GM19324 (cell line): ENCODE data around the gene EVA1A.

ENCODE experiments used
- ATAC-seq: cut with Tn5 transposase; IDR thresholded peaks from one replicate; pipeline ENCODE4 v1.9.1; 2021; ENCODE audit warnings: mild to moderate bottlenecking, moderate library complexity; ENCODE audit not compliant: unreplicated experiment, low FRiP score

The EVA1A gene

GRCh38 chr2:75564026-75564688 lies 3.4 kb upstream of the EVA1A start:
- ATAC-seq, result no peak

- ATAC-seq, result no peak
Measured at GRCh38 chr2:75563591-75563990, 2.9 kb upstream of the EVA1A start.

GRCh38 chr2:75562513-75562864 lies 1.8 kb upstream of the EVA1A start:
- ATAC-seq, result no peak

DNA sequence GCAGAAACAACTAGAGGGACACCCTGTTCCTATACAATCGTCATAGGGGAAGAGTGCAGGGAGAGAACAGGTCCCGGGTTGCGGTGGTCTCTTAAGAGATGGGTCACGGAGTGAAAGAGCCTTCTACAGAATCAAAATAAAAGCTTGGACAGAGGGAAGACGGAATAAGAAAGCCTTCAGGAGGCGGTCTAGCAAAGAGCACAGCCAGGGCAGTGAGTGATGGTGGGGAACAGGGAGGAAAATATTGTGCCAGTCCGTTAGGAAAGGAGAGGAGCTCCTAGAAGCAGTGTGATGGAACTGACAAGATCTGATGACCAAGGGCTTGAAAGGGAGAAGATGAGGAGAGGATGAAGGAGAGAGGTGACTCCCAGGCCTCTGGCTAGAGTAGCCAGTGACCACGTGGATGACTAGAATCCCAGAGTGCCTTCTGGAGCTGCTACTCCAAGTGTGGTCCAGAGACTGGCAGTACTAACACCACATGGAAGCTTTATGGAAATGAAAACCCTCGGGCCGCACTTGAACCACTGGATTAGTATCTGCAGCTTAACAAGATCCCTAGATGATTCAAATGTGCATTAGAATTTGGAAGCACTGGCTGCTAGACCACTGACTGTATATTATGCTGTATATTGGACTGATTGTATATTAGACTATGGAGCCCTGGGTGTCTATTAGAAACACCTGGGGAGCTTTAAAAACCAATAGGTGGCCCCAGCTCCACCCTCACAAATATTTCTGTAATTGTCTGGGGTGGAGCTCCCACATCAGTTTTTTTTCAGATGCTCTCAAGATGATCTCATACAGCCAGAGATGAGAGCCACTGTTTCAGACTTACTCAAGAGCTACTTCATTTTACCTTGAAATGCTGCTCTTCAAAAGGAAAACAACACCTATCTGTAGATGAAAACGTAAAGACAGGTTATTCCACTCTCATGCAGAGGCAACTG lies 1.1 kb upstream of the EVA1A start:
- ATAC-seq, result no peak

DNA sequence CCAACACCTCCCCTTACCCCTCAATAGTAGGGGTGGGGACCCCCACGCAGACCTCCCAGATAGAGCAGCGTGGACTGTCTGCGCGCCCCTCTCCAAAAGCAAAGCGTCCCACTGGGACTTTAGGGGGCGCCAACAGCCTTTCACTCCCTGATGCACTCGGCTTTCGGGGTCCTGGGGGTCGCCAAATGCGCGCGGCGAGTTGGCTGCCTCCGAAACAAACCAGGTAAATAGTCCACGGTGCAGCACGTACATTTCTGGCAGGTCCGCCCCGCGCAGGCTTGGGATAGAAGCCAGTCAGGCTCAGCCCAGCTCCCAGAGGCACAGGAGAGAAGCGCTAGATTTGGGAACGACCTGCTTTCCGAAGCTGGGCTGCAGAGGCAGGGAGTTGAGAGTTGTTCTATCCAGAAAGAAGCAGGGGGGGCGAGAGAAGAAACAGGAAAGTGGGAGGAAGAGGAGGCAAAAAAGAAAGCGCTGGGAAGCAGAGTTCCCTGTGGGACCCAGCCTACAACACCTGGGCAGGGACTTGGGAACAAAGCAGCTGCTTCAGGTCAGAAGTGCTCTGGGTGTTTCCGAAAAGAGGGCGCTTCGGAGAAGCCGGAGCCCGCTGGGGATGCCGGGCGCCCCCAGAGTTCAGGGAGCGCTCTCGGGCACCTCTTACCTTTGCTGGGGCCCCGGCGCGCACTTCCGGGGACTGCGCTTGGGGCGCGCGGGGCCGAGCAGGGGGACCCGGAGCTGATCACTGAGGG lies 544 bp downstream of the EVA1A start:
- ATAC-seq, result no peak

- ATAC-seq, result no peak
Measured at GRCh38 chr2:75559680-75560021, 1.1 kb downstream of the EVA1A start.

DNA sequence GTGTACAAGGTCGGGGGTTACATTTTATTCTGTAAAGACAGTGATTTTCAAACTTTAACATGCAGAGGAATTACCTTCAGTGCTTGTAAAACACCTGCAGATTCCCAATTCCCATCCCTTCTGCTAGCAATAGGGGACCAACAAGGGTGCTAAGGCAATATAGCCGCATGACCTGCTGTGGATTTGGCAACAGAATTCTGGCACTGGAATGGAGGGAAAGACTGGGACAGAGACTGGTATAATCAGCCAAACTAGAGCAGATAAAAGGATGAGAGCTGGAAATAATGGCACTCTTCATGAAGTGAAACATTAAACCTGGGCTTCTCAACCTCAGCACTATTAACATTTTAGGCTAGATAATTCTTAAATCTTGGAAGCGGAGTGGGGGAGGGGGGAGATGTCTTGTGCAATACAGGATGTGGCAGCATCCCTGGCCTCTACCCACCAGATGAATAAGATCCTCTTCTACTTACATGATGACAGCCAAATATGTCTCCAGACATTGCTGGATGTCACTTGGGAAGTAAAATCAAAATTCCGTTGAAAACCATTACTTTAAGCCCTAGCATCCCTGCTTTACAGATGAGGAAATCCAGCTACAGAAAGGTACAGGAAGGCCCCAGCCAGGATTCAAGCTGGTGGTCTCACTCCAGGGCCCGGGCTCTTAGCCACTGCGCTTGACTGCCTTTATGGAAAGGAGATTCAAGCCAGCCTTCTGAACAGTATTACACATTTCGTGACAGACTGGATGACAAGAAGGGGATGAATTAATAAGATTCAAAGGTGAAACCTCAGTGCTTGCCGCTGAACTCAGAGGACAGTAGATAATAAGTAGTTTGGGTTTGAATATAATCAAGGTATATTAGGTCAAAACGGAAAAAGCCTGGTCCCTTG lies 1.7 kb downstream of the EVA1A start:
- ATAC-seq, result no peak

- ATAC-seq, result no peak
Measured at GRCh38 chr2:75558136-75558535, 2.6 kb downstream of the EVA1A start.

DNA sequence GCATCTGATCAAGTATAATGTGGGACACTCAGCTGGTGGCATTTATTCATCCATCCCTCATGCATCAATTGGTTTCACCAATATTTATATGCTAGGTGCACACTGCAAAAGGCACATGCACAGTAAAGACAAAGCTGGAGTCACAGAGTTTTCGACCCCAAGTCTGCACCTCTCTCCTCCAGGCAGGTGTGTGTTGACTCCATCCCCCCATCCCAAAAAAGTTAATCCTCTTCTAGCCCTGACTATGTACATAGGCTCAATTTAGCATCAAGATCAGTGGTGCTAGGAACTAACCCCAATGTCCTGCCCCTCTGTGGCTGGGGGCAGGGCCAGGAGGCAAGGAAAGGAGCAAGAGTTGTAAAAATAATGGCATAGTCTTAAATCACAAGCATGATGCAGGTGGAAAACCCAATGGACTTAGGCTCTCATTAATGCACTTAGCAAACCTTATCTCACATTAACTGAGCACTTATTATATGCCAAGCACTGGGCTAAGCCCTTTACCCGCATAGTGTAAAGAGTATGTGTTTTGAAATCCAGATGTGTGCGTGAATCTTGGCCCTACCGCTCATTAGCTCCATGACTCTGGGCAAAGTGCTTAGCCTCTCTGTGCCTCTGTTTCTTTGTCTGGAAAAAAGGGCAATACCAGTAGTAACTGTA lies 3.1 kb downstream of the EVA1A start:
- no peak for ATAC-seq

- ATAC-seq, result no peak
Measured at GRCh38 chr2:75556679-75557366, 3.9 kb downstream of the EVA1A start.

GRCh38 chr2:75555701-75556100 lies 5.0 kb downstream of the EVA1A start:
- no peak for ATAC-seq

DNA sequence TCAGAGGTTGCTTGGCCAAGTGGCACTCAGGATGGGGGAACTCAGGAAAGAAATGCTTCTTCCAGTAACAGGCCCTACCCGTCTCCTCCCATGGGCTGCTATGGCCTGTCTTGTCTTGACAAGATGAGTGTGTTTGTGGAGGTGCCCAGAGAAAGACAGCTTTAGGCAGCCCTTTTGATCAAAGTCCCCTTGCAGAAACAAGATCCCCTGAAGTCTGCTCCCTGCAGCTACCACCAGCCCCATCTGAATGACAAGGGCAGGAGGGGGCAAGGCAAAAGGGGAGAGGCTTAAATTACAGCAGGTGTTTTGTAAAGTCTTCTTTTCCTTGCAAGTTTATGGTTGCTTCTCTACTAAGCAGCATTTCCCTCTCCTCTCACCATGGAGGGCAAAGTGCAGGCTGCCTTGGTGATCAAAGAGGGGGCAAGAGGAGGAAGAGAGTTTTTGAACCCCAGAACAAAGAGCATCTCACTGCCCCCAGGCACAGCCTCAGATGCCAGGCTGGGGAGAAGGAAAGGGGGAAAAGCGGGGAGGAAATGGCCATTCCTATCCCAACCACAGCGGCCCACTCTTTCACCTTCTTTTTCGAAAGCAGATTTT lies 6.7 kb downstream of the EVA1A start:
- ATAC-seq, result no peak

DNA sequence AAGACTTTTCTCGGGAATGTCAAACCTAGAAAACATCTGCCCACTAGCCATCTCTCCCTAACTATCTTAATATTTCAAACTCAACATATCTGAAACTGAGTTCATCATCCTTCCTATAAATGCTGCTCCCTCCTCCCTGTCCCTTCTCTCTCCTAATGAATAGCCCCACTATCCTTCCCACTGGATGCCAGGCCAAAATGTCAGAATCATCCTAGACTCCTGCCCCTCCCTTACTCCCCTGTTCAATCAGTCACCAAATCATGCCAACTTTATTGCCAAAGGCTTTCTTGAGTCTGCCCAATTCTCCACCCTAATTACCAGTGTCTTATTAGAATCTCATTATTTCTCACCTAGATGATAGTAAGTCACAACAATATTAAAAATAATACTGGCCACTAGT lies 8.5 kb downstream of the EVA1A start:
- no peak for ATAC-seq

GRCh38 chr2:75551434-75551833 lies 9.3 kb downstream of the EVA1A start:
- ATAC-seq, result no peak

DNA sequence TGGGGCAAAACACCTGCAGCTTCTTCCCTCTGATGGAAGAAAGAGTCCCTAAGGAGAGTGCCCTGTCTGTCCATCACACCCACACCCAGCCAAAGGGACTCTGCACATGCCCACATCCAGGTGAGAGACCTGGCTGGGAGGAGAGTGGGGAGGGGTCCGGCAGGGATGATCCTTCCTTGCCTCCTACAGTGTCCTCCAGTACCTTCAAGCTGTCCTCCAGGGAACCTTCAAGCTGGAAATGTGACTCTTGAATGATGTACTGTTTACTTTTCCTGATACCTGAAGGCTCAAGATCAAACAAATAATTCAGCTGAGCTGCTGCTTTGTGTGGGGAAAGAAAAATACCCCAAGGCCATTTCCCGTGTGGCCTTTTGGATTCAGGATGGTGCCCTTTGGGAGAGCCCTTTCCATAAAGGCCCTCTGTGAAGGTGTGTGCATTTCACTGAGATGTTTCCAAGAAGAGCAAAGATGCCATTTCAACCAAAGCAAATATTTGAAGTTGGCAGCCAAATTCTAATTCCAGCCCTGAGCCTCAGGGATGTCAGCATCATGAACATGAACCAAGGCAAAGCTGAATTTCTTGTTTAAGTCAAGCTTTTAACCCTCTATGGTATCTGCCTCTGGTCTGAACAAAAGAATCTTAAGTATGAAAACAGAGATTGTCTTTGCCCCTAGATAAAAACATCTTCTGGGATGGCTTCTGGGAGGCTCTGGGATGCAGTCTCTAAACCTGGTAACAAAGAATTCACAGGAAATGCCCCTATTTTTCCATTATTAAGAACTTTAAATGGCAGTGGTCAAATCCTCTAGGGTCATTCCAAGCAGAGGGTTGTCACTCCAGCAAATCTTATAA lies 11.1 kb downstream of the EVA1A start:
- no peak for ATAC-seq

- no peak for ATAC-seq
Measured at GRCh38 chr2:75548036-75548573, 12.6 kb downstream of the EVA1A start.

GRCh38 chr2:75547345-75548035 lies 13.2 kb downstream of the EVA1A start:
- no peak for ATAC-seq
